Liver (tissue), 9 donors: ENCODE data around the gene PPCS. TPM values are rescaled to one million over a fixed set of nuclear protein-coding genes. Genes with fewer than 3 reads are reported as not detected.

Experiments used
- DNase-seq: peaks from one replicate; pipeline ENCODE4 v3.0.0-alpha.2; 2017; ENCODE audit warnings: low spot score
- H3K27ac ChIP-seq, 2 donors: one replicate each; pipeline ENCODE4 v1.7.0; 2013; ENCODE audit warnings: inconsistent platforms in 2 of 2, low read length in 2 of 2, control low read depth in 1 of 2, low read depth in 1 of 2, mild to moderate bottlenecking in 1 of 2
- H3K27me3 ChIP-seq, 4 donors: one replicate each; pipeline versions ENCODE4 v1.6.1 to v1.7.0; 2013; ENCODE audit warnings: low read length in 3 of 4, inconsistent platforms in 1 of 4, mild to moderate bottlenecking in 1 of 4, moderate library complexity in 1 of 4; ENCODE audit not compliant: control insufficient read depth in 4 of 4, insufficient read depth in 4 of 4
- H3K36me3 ChIP-seq, 4 donors: one replicate each; pipeline versions ENCODE4 v1.6.1 to v1.7.0; 2013; ENCODE audit warnings: low read length in 3 of 4, mild to moderate bottlenecking in 3 of 4, low read depth in 1 of 4, moderate library complexity in 1 of 4; ENCODE audit not compliant: control insufficient read depth in 4 of 4, insufficient read depth in 3 of 4
- H3K4me1 ChIP-seq, 4 donors: one replicate each; pipeline versions ENCODE4 v1.6.1 to v1.7.0; 2013; ENCODE audit warnings: low read length in 3 of 4, mild to moderate bottlenecking in 3 of 4, moderate library complexity in 1 of 4; ENCODE audit not compliant: control insufficient read depth in 4 of 4, insufficient read depth in 4 of 4
- H3K4me3 ChIP-seq, 3 donors: one replicate each; pipeline versions ENCODE4 v1.6.1 to v1.7.0; 2013; ENCODE audit warnings: low read length in 3 of 3, control low read depth in 1 of 3, low read depth in 1 of 3, mild to moderate bottlenecking in 1 of 3
- H3K9ac ChIP-seq, 2 donors: one replicate each; pipeline ENCODE4 v1.7.0; 2013; ENCODE audit warnings: low read length in 2 of 2, mild to moderate bottlenecking in 2 of 2, moderate library complexity in 2 of 2, control low read depth in 1 of 2, low read depth in 1 of 2
- H3K9me3 ChIP-seq, 4 donors: one replicate each; pipeline versions ENCODE4 v1.6.1 to v1.7.0; 2013; ENCODE audit warnings: low read length in 3 of 4; ENCODE audit not compliant: control insufficient read depth in 4 of 4
- EGR1 ChIP-seq, 2 donors: IDR thresholded peaks; 2 replicates each; pipeline ENCODE4 v1.6.1; 2016 to 2018; ENCODE audit warnings: antibody characterized with exemption in 2 of 2, low read depth in 2 of 2
- FOXA1 ChIP-seq: IDR thresholded peaks from 2 replicates; pipeline ENCODE4 v1.6.1; 2016; ENCODE audit warnings: antibody characterized with exemption
- FOXA2 ChIP-seq: IDR thresholded peaks from 2 replicates; pipeline ENCODE4 v1.6.1; 2016; ENCODE audit warnings: antibody characterized with exemption
- GABPA ChIP-seq, 2 donors: IDR thresholded peaks in 1 of 2; conservative IDR thresholded peaks in 1 of 2; 2 replicates each; pipeline ENCODE4 v1.6.1; 2016; ENCODE audit warnings: antibody characterized with exemption in 2 of 2, mild to moderate bottlenecking in 1 of 2, moderate library complexity in 1 of 2
- HNF4A ChIP-seq, 2 donors: conservative IDR thresholded peaks; 2 replicates each; pipeline ENCODE4 v1.6.1; 2016; ENCODE audit warnings: antibody characterized with exemption in 2 of 2, mild to moderate bottlenecking in 2 of 2
- HNF4G ChIP-seq: IDR thresholded peaks from 2 replicates; pipeline ENCODE4 v1.6.1; 2016; ENCODE audit warnings: antibody characterized with exemption
- JUND ChIP-seq, 2 donors: IDR thresholded peaks; 2 replicates each; pipeline ENCODE4 v1.6.1; 2016; ENCODE audit warnings: antibody characterized with exemption in 2 of 2
- NR2F2 ChIP-seq: IDR thresholded peaks from 2 replicates; pipeline ENCODE4 v1.6.1; 2016; ENCODE audit warnings: antibody characterized with exemption
- RAD21 ChIP-seq, 2 donors: IDR thresholded peaks; 2 replicates each; pipeline ENCODE4 v1.6.1; 2016; ENCODE audit warnings: antibody characterized with exemption in 2 of 2, mild to moderate bottlenecking in 2 of 2
- RXRA ChIP-seq, 2 donors: IDR thresholded peaks; 2 replicates each; pipeline ENCODE4 v1.6.1; 2017 to 2018; ENCODE audit warnings: antibody characterized with exemption in 2 of 2, mild to moderate bottlenecking in 1 of 2
- SP1 ChIP-seq: IDR thresholded peaks from 2 replicates; pipeline ENCODE4 v1.6.1; 2018; ENCODE audit warnings: antibody characterized with exemption, mild to moderate bottlenecking
- TAF1 ChIP-seq: conservative IDR thresholded peaks from 2 replicates; pipeline ENCODE4 v1.6.1; 2016; ENCODE audit warnings: antibody characterized with exemption, mild to moderate bottlenecking
- WGBS: extraction: QIAGEN DNeasy Blood & Tissue Kit; methylation state at CpG from one replicate; pipeline ENCODE4 v1.1.7; 2013; 5-methylcytosine and 5-hydroxymethylcytosine counted together
- polyA plus RNA-seq, 2 donors: library from polyadenylated mRNA; stranded (reverse) in 1 of 2; unstranded in 1 of 2; fragments of 200-250 nt in 1 of 2; fragments of >200 nt in 1 of 2; fragmentation: Nextera tagmentation in 1 of 2; extraction: Ambion mirVana in 1 of 2; gene quantifications; one replicate each; pipeline versions ENCODE4 v1.2.1 to v1.2.3, GENCODE V29; 2013 to 2015
- total RNA-seq, 2 donors: library from RNA; depleted of rRNA; stranded (reverse); fragments of >200 nt; gene quantifications; one replicate each; pipeline ENCODE4 v1.2.3, GENCODE V29; 2014
- TF ChIP-seq, protein P1 (sequence below): IDR thresholded peaks from 2 replicates; pipeline ENCODE4 v1.6.1; 2016; ENCODE audit warnings: antibody characterized with exemption
- TF ChIP-seq, protein P2 (sequence below): fragments of 150-350 bp; IDR thresholded peaks from 2 replicates; pipeline ENCODE4 v1.5.1; 2017; ENCODE audit warnings: improper control_type of control experiment, low read depth, low read length; ENCODE audit not compliant: missing input control
- TF ChIP-seq, protein P3 (sequence below): IDR thresholded peaks from 2 replicates; pipeline ENCODE4 v1.6.1; 2016; ENCODE audit warnings: antibody characterized with exemption, mild to moderate bottlenecking
- donor health status: healthy.
- donor health status: healthy.
- donor health status: healthy.
- donor health status: healthy.
- donor health status: healthy.

Gene PPCS
- total and polyA plus RNA-seq, 4 donors: 22.2 to 65.4 (median 36.0) TPM

DNA sequence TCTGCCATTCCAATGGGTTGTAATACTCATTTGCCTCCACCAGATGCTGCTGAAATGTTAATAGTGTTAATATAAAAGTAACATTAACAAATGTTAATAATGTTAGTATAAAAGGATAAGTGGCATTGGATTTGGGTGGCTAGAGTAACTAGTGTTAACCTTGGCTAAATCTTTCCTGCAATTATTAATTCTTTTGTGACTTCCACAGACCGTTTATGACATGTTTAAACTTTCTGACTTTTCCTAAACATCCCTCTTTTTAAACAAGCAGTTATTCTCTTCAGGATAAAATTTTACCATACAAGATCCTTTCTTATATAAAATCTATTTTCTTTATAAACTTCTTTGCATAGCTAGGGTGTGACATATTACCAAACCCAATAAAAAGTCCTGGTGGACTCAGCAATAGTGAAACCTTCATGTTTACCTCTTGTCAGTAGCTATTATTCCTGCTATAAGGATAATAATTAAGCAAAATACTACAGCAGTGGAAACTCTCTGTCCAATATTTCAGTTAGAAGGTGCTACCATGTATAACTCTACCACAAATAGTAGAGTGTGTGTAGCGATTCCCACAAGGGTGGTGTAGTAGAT is 48.3 kb downstream of the PPCS start:
- peaks cover 11 to 40% (median 21%) of the 10 kb centered on the region in 4 donors for H3K9me3 ChIP-seq
- H3K27ac ChIP-seq: no peak overlapping the region
- no peaks in the 10 kb centered on the region for H3K27me3 ChIP-seq
- H3K4me3 ChIP-seq: peak overlapping the region in 1 of 3 donors; percentile 16
- no peaks in the 10 kb centered on the region for H3K4me1 ChIP-seq
- WGBS: 93% methylated on average over 2 of the region's 2 CpGs
- peaks cover 0 to 4% (median 2%) of the 10 kb centered on the region in 4 donors for H3K36me3 ChIP-seq
- TF ChIP-seq FOXA2: no peak
- TF ChIP-seq, protein P1, sequence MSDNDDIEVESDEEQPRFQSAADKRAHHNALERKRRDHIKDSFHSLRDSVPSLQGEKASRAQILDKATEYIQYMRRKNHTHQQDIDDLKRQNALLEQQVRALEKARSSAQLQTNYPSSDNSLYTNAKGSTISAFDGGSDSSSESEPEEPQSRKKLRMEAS: no peak
- no peak for TF ChIP-seq NR2F2
- TF ChIP-seq, protein P2, sequence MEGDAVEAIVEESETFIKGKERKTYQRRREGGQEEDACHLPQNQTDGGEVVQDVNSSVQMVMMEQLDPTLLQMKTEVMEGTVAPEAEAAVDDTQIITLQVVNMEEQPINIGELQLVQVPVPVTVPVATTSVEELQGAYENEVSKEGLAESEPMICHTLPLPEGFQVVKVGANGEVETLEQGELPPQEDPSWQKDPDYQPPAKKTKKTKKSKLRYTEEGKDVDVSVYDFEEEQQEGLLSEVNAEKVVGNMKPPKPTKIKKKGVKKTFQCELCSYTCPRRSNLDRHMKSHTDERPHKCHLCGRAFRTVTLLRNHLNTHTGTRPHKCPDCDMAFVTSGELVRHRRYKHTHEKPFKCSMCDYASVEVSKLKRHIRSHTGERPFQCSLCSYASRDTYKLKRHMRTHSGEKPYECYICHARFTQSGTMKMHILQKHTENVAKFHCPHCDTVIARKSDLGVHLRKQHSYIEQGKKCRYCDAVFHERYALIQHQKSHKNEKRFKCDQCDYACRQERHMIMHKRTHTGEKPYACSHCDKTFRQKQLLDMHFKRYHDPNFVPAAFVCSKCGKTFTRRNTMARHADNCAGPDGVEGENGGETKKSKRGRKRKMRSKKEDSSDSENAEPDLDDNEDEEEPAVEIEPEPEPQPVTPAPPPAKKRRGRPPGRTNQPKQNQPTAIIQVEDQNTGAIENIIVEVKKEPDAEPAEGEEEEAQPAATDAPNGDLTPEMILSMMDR: no peak
- TF ChIP-seq FOXA1: no peak
- no peak for TF ChIP-seq SP1
- TF ChIP-seq RAD21 (IDR thresholded peaks at IDR 0.05): no peak
- no peak for DNase-seq
- no peak overlapping the region for H3K9ac ChIP-seq

DNA sequence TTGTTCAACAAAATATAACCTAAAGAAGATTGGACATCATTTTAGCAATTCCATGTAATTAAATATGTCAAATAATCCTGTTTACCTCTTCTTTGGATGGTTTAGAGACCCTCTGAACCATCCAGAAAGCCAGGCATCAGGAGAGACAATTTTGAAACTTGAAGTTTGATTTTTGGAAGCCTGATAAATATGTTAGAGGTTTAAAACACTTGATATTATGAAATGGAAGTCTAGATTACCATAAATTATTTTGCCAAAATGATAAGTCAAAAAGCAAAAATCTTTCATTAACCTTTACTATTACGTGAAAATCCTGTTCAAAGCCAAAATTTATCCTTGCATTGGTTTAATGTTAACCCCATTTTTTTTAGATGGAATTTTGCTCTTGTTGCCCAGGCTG is 50.2 kb downstream of the PPCS start:
- WGBS: 82% methylated on average over 1 of the region's 1 CpG
- Histone ChIP-seq H3K9ac (no peak overlapping the region), H3K36me3 (peaks cover 0 to 4% (median 2%) of the 10 kb centered on the region in 4 donors), H3K9me3 (peaks cover 21 to 54% (median 29%) of the 10 kb centered on the region in 4 donors), H3K4me3 (no peak overlapping the region), H3K27ac (no peak overlapping the region), H3K27me3 (no peaks in the 10 kb centered on the region), H3K4me1 (no peaks in the 10 kb centered on the region)
- no peak for TF ChIP-seq RAD21 (IDR thresholded peaks at IDR 0.05)
- TF ChIP-seq FOXA1: no peak
- TF ChIP-seq GABPA (IDR thresholded peaks at IDR 0.05 in 1 of 2, conservative IDR thresholded peaks at IDR 0.05 in 1 of 2): no peak
- no peak for TF ChIP-seq SP1
- TF ChIP-seq, protein P3, sequence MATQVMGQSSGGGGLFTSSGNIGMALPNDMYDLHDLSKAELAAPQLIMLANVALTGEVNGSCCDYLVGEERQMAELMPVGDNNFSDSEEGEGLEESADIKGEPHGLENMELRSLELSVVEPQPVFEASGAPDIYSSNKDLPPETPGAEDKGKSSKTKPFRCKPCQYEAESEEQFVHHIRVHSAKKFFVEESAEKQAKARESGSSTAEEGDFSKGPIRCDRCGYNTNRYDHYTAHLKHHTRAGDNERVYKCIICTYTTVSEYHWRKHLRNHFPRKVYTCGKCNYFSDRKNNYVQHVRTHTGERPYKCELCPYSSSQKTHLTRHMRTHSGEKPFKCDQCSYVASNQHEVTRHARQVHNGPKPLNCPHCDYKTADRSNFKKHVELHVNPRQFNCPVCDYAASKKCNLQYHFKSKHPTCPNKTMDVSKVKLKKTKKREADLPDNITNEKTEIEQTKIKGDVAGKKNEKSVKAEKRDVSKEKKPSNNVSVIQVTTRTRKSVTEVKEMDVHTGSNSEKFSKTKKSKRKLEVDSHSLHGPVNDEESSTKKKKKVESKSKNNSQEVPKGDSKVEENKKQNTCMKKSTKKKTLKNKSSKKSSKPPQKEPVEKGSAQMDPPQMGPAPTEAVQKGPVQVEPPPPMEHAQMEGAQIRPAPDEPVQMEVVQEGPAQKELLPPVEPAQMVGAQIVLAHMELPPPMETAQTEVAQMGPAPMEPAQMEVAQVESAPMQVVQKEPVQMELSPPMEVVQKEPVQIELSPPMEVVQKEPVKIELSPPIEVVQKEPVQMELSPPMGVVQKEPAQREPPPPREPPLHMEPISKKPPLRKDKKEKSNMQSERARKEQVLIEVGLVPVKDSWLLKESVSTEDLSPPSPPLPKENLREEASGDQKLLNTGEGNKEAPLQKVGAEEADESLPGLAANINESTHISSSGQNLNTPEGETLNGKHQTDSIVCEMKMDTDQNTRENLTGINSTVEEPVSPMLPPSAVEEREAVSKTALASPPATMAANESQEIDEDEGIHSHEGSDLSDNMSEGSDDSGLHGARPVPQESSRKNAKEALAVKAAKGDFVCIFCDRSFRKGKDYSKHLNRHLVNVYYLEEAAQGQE: no peak
- TF ChIP-seq TAF1: no peak
- no peak for TF ChIP-seq JUND (IDR thresholded peaks at IDR 0.05)
- TF ChIP-seq, protein P1: no peak
- no peak for TF ChIP-seq NR2F2
- TF ChIP-seq FOXA2: no peak
- no peak for TF ChIP-seq EGR1 (IDR thresholded peaks at IDR 0.05; ENCODE audit: low read depth in 2 of 2)
- no peak for TF ChIP-seq HNF4G
- no peak for TF ChIP-seq RXRA (IDR thresholded peaks at IDR 0.05)
- TF ChIP-seq, protein P2: no peak
- TF ChIP-seq HNF4A (conservative IDR thresholded peaks at IDR 0.05): no peak
- DNase-seq: no peak
